Tibial nerve (tissue), 4 donors: ENCODE measurements around the gene CISD3.

Source experiments
- EP300 ChIP-seq, 2 donors: sonication (generic); formaldehyde crosslinking; IDR thresholded peaks; one replicate each; pipeline ENCODE4 v1.6.1; 2017; ENCODE audit warnings: antibody characterized with exemption in 2 of 2, mild to moderate bottlenecking in 1 of 2
- POLR2A ChIP-seq, 2 donors: fragments of 450-650 bp; IDR thresholded peaks; one replicate each; pipeline ENCODE4 v1.6.1; 2017; ENCODE audit warnings: antibody characterized with exemption in 2 of 2, mild to moderate bottlenecking in 2 of 2, moderate library complexity in 2 of 2
- TF ChIP-seq, protein P1 (sequence below), 5 experiments: fragments of 200-600 bp in 3 of 5; fragments of 450-650 bp in 2 of 5; sonication (generic) in 3 of 5; IDR thresholded peaks; one replicate each; pipeline ENCODE4 v1.5.1; 2016 to 2019; ENCODE audit warnings: antibody characterized with exemption in 5 of 5, mild to moderate bottlenecking in 3 of 5, moderate library complexity in 2 of 5

DNA sequence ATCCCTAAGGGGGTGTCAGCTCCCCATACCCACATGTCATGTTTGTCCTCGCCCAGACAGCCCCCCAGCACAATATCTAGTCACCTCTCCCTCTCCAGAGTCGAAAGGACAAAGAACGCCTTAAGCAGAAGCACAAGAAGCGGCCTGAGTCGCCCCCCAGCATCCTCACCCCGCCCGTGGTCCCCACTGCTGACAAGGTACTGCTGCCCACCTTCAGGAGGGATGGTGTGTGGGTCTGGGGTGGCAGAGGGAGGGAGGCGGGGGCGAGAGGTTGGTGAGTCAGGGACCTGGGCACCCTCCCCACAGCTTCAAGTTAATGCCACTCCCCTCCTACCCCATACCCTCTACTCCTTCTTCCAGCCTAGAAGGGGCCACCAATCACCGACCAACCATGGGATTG, 17.5 kb upstream of the CISD3 start:
- TF ChIP-seq, protein P1, sequence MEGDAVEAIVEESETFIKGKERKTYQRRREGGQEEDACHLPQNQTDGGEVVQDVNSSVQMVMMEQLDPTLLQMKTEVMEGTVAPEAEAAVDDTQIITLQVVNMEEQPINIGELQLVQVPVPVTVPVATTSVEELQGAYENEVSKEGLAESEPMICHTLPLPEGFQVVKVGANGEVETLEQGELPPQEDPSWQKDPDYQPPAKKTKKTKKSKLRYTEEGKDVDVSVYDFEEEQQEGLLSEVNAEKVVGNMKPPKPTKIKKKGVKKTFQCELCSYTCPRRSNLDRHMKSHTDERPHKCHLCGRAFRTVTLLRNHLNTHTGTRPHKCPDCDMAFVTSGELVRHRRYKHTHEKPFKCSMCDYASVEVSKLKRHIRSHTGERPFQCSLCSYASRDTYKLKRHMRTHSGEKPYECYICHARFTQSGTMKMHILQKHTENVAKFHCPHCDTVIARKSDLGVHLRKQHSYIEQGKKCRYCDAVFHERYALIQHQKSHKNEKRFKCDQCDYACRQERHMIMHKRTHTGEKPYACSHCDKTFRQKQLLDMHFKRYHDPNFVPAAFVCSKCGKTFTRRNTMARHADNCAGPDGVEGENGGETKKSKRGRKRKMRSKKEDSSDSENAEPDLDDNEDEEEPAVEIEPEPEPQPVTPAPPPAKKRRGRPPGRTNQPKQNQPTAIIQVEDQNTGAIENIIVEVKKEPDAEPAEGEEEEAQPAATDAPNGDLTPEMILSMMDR (IDR thresholded peaks at IDR 0.05), result no peak
- TF ChIP-seq POLR2A (IDR thresholded peaks at IDR 0.05) (no peak), EP300 (IDR thresholded peaks at IDR 0.05) (no peak)
